Prostate gland (tissue), 2 donors: Measurements from ENCODE around the gene ANKRD18A.

Source experiments
- POLR2A ChIP-seq: fragments of 450-650 bp; IDR thresholded peaks from one replicate; pipeline ENCODE4 v1.6.1; 2016; ENCODE audit warnings: antibody characterized with exemption, mild to moderate bottlenecking
- TF ChIP-seq, protein P1 (sequence below), 4 experiments: fragments of 200-600 bp in 2 of 4; fragments of 450-650 bp in 2 of 4; sonication (generic) in 2 of 4; IDR thresholded peaks; 1 replicate in 3 of 4; 2 replicates in 1 of 4; pipeline ENCODE4 v1.5.1; 2016 to 2019; ENCODE audit warnings: antibody characterized with exemption in 4 of 4, mild to moderate bottlenecking in 2 of 4, moderate library complexity in 2 of 4

- no peak for TF ChIP-seq POLR2A
- TF ChIP-seq, protein P1, sequence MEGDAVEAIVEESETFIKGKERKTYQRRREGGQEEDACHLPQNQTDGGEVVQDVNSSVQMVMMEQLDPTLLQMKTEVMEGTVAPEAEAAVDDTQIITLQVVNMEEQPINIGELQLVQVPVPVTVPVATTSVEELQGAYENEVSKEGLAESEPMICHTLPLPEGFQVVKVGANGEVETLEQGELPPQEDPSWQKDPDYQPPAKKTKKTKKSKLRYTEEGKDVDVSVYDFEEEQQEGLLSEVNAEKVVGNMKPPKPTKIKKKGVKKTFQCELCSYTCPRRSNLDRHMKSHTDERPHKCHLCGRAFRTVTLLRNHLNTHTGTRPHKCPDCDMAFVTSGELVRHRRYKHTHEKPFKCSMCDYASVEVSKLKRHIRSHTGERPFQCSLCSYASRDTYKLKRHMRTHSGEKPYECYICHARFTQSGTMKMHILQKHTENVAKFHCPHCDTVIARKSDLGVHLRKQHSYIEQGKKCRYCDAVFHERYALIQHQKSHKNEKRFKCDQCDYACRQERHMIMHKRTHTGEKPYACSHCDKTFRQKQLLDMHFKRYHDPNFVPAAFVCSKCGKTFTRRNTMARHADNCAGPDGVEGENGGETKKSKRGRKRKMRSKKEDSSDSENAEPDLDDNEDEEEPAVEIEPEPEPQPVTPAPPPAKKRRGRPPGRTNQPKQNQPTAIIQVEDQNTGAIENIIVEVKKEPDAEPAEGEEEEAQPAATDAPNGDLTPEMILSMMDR (IDR thresholded peaks at IDR 0.05) = no peak
These were observed 594 bp downstream of the ANKRD18A start for GRCh38 chr9:38619556-38620447.
